ENCODE measurements around the gene METTL18.
"Not testable (repeated sequence)": the region's sequence is repeated elsewhere in the genome, so short reads cannot be mapped to it uniquely, and the experiment has no call there.

Gene METTL18

DNA sequence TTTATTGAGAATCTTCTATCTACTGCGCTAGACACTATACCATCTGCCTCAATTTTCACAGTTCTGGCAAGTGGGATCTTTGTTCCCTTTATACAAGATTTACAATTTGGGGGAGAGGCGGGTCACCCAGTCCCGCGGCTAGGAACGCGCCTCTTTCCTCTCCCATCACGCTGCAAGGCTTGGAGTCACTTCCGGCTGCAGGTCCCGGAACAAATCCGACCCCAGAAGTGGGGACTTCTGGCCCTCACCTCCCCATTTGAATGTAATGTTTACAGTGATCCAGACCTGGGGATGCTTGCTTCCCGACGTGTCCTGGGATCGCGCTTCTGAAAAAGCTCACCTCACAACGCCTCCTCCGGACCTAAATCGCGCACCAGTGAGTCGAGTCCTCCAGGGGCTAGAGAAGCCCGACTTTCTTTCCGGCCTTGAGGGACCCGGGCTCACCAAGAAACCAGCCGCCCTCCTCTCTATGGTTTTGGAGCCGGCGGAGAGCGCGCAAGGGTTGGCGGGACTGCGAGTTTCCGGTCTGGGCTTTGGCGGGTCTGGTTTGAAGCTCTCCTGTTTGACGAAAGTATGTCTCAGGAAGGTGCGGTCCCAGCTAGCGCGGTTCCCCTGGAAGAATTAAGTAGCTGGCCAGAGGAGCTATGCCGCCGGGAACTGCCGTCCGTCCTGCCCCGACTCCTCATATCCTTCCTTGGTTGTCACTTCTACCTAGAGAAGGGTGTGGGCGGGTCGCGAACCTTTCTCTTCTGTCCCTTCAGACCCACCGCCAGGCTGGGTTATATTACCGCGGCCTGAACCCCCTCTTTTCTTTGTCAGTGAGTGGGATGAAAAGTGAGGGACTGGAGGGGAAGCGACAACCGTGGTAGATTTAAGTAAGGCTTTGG, at the start of gene METTL18:
Gene METTL18, minus strand, starts transcription at position 378 of the 887 bp plus-strand sequence. CDS start 1,212 bp downstream, outside the sequence.
- peak; percentile 90 to 91 for DNase-seq (ENCODE audit: low read depth in 2 of 2)

DNA sequence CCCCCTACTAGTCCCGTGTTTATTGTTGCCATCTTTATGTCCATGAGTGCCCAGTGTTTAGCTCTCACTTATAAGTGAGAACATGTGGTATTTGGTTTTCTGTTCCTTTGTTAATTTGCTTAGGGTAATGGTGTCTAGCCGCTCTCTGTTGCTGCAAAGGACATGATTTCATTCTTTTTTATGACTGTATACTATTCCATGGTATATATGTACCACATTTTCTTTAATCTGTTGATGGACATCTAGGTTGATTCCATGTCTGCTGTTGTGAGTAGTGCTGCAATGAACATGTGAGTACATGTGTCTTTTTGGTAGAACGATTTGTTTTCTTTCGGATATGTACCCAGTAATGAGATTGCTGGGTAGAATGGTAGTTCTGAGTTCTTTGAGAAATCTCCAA, 44.2 kb upstream of the METTL18 start:
- DNase-seq (ENCODE audit: low read depth in 2 of 2), result no peak

DNA sequence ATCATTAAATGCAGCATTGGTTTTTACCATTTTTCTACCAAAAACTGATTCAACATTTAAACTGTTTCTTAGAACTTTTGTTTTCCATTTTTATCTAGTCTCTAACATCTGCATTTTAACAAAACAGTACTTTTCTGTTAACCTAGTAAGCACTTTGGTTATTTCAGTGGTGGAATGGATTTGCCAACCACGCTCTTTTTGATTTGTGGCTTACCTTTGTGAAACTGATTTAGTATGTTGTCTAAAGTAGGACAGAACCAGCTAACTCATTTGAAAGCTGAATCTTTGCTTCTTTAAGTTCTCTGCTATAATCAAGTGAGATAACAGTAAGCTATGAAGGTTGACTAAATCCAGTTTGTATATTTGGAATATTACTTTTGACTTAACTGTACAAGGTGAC, 41.5 kb upstream of the METTL18 start:
- no peak for DNase-seq (ENCODE audit: low read depth in 2 of 2)

DNA sequence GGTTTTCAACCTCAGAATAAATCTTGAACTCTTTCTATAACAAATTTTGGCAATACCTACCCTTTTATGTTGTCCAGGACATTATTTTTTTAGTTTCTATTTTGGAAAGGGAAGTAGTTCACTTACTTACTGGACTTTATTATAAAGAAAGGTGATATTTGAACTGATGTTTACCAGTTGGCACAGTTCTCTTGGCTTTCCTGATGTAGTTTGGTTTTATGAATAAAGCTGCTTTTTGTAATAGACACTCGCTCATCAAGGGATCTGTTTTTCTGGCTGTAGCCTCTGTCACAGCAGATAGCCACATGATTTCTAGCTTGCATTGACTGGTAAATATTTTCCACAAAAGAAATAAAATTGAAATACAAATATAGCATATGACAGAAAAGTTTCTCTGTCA, 40.9 kb upstream of the METTL18 start:
- DNase-seq (ENCODE audit: low read depth in 2 of 2), result no peak

DNA sequence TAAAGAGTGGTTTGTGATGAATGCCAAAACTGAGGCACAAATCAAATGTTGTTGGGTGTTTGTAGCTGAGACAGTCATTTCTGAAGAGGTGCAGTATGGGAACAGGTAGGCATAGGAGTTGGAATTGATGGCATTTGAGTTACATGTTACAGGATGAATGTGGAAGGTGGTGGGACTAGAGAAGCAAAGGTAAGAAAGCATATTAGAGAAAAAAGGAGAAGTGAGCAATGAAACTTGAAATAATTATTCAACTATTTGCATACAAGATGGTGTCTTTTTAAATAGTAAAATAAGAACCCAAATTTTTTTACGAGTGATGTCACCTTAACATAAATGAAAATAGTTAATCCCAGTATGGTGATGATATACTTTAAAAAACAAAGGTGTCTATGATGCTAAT, 40.2 kb upstream of the METTL18 start:
- DNase-seq (ENCODE audit: low read depth in 2 of 2), result no peak

GRCh38 chr1:169833179-169833901, 38.6 kb upstream of the METTL18 start:
- DNase-seq (ENCODE audit: low read depth in 2 of 2), result no peak

DNA sequence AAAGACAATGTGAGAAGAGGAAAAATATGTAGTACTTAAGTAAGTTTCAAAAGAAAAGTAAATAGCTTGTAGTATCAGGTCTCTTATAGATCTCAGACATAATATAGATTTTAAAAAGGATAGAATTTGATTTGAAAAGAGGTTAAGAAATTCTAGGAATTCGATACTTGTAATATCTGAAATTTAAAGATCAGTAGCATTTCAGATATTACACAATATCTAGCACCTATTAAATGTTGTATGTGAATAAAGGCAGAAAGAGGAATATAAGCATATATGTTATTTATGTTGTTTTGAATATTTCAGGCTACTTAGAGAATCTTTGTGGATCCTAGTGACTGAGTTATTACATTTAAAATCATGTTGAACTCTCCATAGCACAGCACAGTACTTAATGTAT, 35.0 kb upstream of the METTL18 start:
- no peak for DNase-seq (ENCODE audit: low read depth in 2 of 2)

- no peak for DNase-seq (ENCODE audit: low read depth in 2 of 2)
Measured at GRCh38 chr1:169824153-169824552, 29.4 kb upstream of the METTL18 start.

DNA sequence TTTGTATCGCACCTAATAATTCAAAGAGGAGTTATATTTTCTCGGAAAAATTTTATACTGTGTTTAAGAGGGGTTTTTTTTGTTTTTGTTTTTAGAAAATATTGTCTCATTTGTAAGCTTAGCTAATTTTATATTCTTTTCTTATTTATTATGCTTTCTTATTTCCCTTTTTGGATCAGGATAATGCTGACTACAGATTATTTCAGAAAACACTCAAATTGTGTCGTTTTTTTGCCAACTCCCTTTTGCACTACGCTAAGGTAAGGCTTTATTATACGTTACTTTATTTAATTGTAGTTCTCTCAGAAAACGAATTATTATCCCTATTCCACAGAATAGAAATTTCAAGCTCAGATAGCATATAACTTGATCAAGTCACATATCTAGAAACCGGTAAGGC, 26.8 kb upstream of the METTL18 start:
- no peak for DNase-seq (ENCODE audit: low read depth in 2 of 2)

DNA sequence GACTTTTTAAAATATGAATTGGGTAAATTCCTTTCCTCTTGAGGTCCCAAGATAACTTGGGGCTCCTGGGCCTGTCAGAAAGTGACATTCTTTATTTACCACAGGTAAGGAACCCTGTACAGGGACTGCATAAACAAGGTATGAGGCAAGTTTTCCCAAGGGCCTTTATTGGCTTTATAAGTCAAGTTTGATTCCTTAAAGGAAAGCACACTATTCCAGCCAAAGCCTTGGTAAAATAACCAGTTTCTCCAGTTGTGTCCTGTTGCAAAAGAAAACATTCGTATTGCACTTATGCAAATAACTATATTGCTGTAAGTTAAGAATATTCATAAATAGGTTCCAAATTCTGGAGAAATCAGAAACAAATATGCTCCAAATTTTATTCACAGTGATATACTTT, 21.9 kb upstream of the METTL18 start:
- DNase-seq (ENCODE audit: low read depth in 2 of 2), result no peak

DNA sequence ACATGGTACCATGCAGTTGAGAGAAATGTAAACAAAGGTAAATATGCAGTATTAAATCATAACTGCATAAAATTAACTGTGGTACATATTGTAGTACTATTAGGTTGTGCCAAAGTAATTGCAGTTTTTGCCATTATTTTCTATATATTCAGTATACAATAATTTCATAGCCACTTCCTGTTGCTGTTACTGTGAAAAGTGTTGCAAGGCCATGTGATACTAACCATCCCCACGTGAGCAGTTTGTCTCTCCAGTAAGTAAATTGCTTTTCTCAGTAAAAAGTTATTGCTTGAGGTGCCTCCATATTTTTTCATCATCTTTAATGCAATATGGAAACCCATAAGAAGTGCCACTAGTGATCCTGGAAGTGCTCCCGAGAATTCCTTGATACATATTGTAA, 19.6 kb upstream of the METTL18 start:
- no peak for DNase-seq (ENCODE audit: low read depth in 2 of 2)

DNA sequence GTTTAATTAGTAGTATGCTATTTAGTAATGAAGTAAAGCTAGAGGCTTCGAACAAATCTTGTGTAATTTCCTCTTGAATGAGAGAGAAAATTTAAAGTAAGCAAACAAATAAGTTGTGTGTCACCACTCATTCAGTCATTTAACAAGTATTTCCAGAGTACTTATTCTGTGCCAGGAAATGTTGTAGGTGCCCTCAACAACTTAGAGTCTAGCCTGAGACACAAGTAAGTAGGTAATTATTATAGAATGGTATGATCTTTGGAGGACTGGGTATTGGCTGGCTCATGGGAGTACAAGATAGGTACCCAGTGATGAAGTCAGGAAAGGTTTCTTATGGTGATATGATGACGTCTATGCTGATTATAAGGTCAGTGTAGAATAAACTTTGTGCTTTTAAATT, 17.4 kb upstream of the METTL18 start:
- DNase-seq (ENCODE audit: low read depth in 2 of 2), result no peak

DNA sequence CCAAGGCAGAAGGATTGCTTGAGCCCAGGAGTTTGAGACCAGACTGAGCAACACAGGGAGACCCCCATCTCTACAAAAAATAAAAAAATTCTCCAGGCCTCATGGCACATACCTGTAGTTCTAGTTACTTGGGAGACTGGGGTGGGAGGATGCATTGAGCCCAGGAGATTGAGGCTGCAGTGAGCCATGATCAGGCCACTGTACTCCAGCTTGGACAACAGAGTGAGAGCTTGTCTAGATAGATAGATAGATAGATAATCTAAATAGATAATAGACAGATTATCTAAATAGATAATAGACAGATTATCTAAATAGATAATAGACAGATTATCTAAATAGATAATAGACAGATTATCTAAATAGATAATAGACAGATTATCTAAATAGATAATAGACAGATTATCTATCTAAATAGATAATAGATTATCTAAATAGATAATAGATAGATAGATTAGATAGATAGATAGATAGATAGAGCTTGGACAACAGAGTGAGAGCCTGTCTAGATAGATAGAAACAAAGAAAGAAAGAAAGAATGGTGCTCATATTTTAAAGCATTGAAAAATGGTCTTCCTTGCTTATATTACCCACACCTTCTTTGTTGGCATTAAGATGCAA, 16.8 kb upstream of the METTL18 start:
- DNase-seq (ENCODE audit: low read depth in 2 of 2), result not testable (repeated sequence)

- DNase-seq (ENCODE audit: low read depth in 2 of 2), result peak in 1 of 2 experiments; percentile 11
Measured at GRCh38 chr1:169809370-169810095, 14.8 kb upstream of the METTL18 start.

GRCh38 chr1:169804941-169805340, 10.2 kb upstream of the METTL18 start:
- DNase-seq (ENCODE audit: low read depth in 2 of 2), result no peak

GRCh38 chr1:169802888-169803287, 8.2 kb upstream of the METTL18 start:
- DNase-seq (ENCODE audit: low read depth in 2 of 2), result no peak

DNA sequence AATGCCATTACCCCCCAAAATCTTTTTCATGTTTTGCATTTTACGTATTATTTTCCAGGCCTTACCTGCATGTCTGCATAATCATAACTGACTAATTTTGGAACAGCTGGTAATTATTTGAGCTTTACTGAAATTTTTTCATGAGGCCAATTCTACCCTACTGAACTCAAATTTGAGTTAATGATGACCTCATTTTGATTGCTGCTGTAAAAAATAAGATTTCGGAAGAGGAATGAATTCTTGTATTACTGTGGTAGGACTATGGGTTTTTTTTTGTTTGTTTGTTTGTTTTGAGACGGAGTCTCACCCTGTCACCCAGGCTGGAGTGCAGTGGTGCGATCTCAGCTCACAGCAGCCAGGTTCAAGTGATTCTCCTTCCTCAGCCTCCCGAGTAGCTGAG, 2.6 kb upstream of the METTL18 start:
- no peak for DNase-seq (ENCODE audit: low read depth in 2 of 2)

DNA sequence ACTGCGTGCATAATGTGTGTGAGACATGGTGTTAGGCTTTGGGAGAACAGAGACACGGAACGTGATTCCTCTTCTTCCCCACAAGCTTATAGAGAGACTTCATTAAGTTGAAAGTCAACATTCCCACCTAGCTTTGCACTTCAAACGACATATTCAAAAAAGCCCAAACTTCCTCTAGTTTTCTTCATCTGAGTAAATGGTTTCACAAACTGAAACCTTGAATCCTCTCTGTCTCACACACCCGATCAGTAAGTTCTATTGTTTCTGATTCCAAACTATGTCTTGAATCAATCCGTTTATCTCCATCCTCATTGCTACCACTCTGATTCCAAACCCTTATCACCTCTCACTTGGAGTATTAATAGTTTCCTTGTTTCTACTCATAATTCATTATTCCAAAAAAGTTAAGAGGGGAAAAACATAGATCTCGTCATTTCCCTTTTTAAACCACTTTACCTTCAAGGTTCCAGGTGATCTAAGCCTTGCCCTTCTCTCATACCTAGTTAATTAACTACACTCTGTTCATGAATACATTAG, 1.6 kb upstream of the METTL18 start:
- no peak for DNase-seq (ENCODE audit: low read depth in 2 of 2)

DNA sequence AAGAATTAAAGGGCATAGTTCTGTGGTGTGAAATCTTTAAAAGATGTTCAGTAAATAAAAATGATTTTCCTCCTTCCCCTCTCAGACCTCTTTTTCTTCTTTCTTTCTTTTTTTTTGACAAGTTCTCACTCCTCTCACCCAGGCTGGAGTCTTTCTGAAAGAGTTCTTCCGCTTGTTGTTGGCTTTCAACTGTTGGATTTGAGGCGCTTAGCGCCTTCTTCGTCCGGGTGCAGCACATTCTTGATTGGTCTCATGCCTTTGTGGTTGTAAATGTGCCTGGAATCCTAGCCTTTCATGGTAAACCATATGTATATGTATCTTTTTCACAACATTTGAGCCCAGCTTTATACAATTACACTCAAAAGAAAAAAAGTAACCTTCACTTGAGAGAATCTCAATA, 980 bp upstream of the METTL18 start:
- no peak for DNase-seq (ENCODE audit: low read depth in 2 of 2)

DNA sequence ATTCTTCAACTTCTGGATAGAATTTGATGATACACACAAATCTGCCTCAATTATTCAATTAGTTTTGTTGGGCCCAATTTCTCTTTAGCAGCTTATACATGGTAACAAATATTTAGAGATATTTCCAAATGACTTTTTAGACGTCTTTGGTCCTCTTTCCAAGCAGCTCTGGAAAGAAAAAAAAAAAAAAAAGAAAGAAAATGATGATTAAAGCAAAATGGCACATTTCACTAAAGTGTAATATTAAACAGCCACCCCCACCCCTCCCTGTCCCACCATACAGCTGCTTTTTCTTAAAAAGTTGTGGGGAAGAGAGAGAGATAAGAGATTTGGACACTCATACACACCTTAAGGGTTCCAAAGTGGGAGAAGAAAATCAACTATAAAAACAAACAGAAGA, 977 bp downstream of the METTL18 start:
- no peak for DNase-seq (ENCODE audit: low read depth in 2 of 2)

DNA sequence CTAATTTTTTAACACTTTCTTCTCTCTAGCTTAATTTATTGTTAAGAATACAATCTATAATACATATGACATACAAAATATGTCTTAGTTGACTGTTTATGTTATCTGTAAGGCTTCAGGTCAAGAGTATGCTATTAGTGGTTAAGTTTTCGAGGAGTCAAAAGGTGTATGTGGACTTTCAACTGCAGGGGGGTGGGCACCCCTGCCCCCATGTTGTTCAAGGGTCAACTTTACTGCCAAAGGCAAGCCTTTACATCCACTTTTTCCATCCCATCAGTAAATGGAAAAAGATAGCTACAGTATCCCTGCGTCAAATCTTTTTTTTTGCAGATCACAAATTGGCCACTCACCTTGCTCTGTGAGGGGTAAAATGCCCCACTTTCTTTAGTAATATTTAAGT, 6.3 kb downstream of the METTL18 start:
- DNase-seq (ENCODE audit: low read depth in 2 of 2), result no peak

- DNase-seq (ENCODE audit: low read depth in 2 of 2), result no peak
Measured at GRCh38 chr1:169786974-169787373, 7.7 kb downstream of the METTL18 start.

Measured in fibroblast of skin of left quadriceps (primary cell).